Mucosa of descending colon (tissue), 3 donors: ENCODE results near the gene CDS1. TPM values are rescaled to one million over a fixed set of nuclear protein-coding genes. Genes with fewer than 3 reads are reported as not detected.
"Not testable (repeated sequence)": the region's sequence is repeated elsewhere in the genome, so short reads cannot be mapped to it uniquely, and the experiment has no call there.

ENCODE experiments used
- ATAC-seq: fragments of 200-7000 bp; cut with Tn5 transposase; one replicate; pipeline ENCODE4 v1.9.1; 2020; ENCODE audit warnings: mild to moderate bottlenecking, moderate library complexity
- DNase-seq, 3 donors: peaks; one replicate each; pipeline ENCODE4 v3.0.0-alpha.2; 2020
- H3K36me3 ChIP-seq: fragments of 200-600 bp; one replicate; pipeline ENCODE4 v1.8.0; 2021; ENCODE audit warnings: low read depth, mild to moderate bottlenecking
- H3K4me1 ChIP-seq: fragments of 200-600 bp; one replicate; pipeline ENCODE4 v1.8.0; 2021; ENCODE audit warnings: low read depth, mild to moderate bottlenecking
- H3K4me3 ChIP-seq: fragments of 200-600 bp; one replicate; pipeline ENCODE4 v1.8.0; 2021; ENCODE audit warnings: mild to moderate bottlenecking
- H3K9me3 ChIP-seq: fragments of 200-600 bp; one replicate; pipeline ENCODE4 v1.8.0; 2021; ENCODE audit warnings: mild to moderate bottlenecking
- intact Hi-C, 2 donors: fragments of 100-400 bp; cut with DNase I in 1 of 2; cut with micrococcal nuclease in 1 of 2; formaldehyde crosslinking; loops; one replicate each; pipeline versions ENCODE4 v1.11.0 to v1.11.1; 2022; cut with DNase I, micrococcal nuclease
- long read RNA-seq, 2 donors: library from polyadenylated mRNA; unstranded; transcript quantifications; one replicate each; pipeline ENCODE4 v2.0.0, GENCODE V29; 2019 to 2021
- total RNA-seq, 3 donors: library from RNA; stranded (reverse); fragmentation: NEBNext Ultra II Directional in 2 of 3; extraction: Animal tissue kit (Norgen Biotek cat#: 25700) in 2 of 3; gene quantifications; one replicate each; pipeline versions ENCODE4 v1.2.1 to v1.2.4, GENCODE V29; 2021 to 2023
- TF ChIP-seq, protein P1 (sequence below): fragments of 200-600 bp; IDR thresholded peaks from one replicate; pipeline ENCODE4 v1.8.0; 2022; ENCODE audit warnings: antibody characterized with exemption, mild to moderate bottlenecking
- donor health status: DM: no; HTN: no; CAD: no; lungs with moderate emphysema.
- donor health status: DM: no; HTN: no; CAD: no.
- donor health status: DM: no; HTN: yes; CAD: no.

CDS1 gene
- total RNA-seq, result 10 to 100 TPM; 18.9 to 44.2 (median 39.2) TPM
- long read RNA-seq, donor 1, full-length matches to known transcripts, result 19 of 27 reads
- long read RNA-seq, donor 1, partial matches to known transcripts, result 1 of 27 reads
- long read RNA-seq, donor 1, other reads (novel, unspliced or antisense), result 7 of 27 reads
- long read RNA-seq, donor 2, full-length matches to known transcripts, result 35 of 44 reads
- long read RNA-seq, donor 2, partial matches to known transcripts, result 1 of 44 reads
- long read RNA-seq, donor 2, other reads (novel, unspliced or antisense), result 8 of 44 reads

DNA sequence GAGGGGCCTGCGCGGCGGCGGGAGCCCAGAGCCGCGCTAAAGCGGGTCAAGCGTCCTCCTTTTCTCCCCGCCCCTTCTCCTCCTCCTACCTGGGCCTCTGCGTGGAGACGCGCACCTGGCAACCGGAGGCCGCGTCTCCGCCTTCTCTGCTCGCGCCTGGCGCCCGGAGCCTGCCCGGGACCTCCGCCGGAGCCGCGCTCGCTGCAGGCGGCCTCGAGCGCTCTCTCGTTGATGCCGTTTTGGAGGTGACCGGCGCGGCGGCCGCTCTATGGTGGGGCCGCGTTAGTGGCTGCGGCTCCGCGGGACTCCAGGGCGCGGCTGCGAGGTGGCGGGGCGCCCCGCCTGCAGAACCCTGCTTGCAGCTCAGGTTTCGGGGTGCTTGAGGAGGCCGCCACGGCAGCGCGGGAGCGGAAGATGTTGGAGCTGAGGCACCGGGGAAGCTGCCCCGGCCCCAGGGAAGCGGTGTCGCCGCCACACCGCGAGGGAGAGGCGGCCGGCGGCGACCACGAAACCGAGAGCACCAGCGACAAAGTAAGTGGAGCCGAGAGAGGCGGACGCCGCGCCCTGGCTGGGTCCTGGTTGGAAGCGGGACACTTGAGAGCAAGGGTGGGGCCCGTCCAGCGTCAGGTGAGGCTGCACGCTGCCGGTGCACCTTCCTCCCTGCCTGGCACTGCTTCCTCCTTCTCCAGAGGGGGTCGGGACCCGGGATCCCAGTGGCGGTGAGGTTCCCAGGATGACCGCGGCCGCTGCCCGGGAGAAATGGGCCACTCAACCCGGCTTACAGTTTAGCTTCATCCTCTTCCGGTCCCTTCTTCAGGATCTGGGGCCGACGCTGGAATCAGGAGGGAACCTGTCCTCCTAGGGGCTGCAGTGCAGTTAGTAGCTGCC lies at the start of gene CDS1:
Gene CDS1 (plus strand): TSS at position 140 of the 888 bp plus-strand sequence. CDS start 275 bp downstream, at position 415.
- no peaks in the 10 kb centered on the region for H3K36me3 ChIP-seq
- peaks cover 3% of the 10 kb centered on the region for H3K9me3 ChIP-seq
- ATAC-seq (peak; percentile 82), DNase-seq (peak; percentile 87)
- peak within 1 kb of the TSS; percentile 51 for H3K4me3 ChIP-seq
- TF ChIP-seq, protein P1, sequence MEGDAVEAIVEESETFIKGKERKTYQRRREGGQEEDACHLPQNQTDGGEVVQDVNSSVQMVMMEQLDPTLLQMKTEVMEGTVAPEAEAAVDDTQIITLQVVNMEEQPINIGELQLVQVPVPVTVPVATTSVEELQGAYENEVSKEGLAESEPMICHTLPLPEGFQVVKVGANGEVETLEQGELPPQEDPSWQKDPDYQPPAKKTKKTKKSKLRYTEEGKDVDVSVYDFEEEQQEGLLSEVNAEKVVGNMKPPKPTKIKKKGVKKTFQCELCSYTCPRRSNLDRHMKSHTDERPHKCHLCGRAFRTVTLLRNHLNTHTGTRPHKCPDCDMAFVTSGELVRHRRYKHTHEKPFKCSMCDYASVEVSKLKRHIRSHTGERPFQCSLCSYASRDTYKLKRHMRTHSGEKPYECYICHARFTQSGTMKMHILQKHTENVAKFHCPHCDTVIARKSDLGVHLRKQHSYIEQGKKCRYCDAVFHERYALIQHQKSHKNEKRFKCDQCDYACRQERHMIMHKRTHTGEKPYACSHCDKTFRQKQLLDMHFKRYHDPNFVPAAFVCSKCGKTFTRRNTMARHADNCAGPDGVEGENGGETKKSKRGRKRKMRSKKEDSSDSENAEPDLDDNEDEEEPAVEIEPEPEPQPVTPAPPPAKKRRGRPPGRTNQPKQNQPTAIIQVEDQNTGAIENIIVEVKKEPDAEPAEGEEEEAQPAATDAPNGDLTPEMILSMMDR, result no peak
- H3K4me1 ChIP-seq, result peaks cover 12% of the 10 kb centered on the region
- intact Hi-C loops, result no loop called here

DNA sequence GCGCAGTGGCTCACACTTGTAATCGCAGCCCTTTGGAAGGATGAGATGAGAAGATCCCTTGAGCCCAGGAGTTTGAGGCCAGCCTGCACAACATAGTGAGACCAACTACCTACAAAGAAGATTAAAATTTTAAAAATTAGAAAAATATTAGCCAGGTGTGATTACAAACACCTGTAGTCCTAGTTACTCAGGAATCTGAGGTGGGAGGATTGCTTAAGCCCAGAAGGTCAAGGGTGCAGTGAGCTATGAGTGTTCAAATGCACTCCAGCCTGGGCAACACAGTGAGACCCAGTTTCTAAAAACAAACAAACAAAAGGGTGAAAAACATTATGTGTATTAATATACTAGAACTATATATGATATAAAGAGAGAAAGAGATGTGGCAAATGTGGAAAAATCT lies 47.0 kb upstream of the CDS1 start:
- intact Hi-C loops, result no loop called here
- Histone ChIP-seq H3K36me3 (no peaks in the 10 kb centered on the region), H3K4me3 (no peak overlapping the region), H3K4me1 (no peaks in the 10 kb centered on the region), H3K9me3 (no peaks in the 10 kb centered on the region)
- DNase-seq (no peak), ATAC-seq (no peak)
- TF ChIP-seq, protein P1, result no peak

DNA sequence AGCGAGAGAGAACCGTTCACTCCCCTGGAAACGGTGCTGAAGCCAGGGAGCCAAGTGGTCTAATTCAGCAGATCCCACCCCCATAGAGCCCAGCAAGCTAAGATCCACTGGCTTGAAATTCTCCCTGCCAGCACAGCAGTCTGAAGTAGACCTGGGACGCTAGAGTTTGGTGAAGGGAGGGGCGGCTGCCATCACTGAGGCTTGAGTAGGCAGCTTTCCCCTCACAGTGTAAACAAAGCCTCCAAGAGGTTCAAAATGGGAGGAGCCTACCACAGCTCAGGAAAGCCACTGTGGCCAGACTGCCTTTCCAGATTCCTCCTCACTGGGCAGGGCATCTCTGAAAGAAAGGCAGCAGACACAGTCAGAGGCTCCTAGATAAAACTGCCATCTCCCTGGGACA lies 37.8 kb upstream of the CDS1 start:
- DNase-seq, result no peak
- H3K36me3 ChIP-seq, result no peaks in the 10 kb centered on the region
- no peaks in the 10 kb centered on the region for H3K9me3 ChIP-seq
- no peaks in the 10 kb centered on the region for H3K4me1 ChIP-seq
- intact Hi-C loops, result no loop called here
- no peak for ATAC-seq
- H3K4me3 ChIP-seq, result no peak overlapping the region
- TF ChIP-seq, protein P1, result no peak

DNA sequence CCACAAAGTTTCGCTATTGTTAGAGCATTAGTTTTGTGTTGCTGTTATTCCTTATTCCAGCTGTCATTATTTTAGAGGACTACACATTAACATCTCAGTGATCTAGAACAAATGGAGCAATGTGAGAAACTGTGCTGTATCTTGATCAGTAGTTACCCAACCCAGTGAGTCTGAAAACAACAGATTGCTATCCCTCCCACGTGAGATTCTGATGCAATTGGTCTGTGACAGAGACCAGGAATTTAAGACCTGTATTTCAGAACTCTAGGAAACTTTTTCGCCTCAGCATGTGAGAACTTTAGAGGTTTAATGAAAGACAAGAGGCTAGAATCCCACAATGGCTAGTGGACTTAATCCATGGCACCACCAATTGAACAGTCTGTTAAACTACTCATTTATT lies 35.7 kb upstream of the CDS1 start:
- TF ChIP-seq, protein P1, result no peak
- no peaks in the 10 kb centered on the region for H3K36me3 ChIP-seq
- no peaks in the 10 kb centered on the region for H3K4me1 ChIP-seq
- intact Hi-C loops, result no loop called here
- H3K9me3 ChIP-seq, result no peaks in the 10 kb centered on the region
- ATAC-seq (no peak), DNase-seq (no peak)
- no peak overlapping the region for H3K4me3 ChIP-seq

GRCh38 chr4:84549191-84549590 lies 33.7 kb upstream of the CDS1 start:
- DNase-seq, ATAC-seq, intact Hi-C loops, H3K4me1 ChIP-seq, H3K9me3 ChIP-seq, H3K36me3 ChIP-seq, H3K4me3 ChIP-seq: not testable (repeated sequence)

GRCh38 chr4:84562156-84562555 lies 20.8 kb upstream of the CDS1 start:
- intact Hi-C loops, result no loop called here
- H3K36me3 ChIP-seq, result no peaks in the 10 kb centered on the region
- ATAC-seq (no peak), DNase-seq (no peak)
- no peak overlapping the region for H3K4me3 ChIP-seq
- no peaks in the 10 kb centered on the region for H3K4me1 ChIP-seq
- TF ChIP-seq, protein P1, result no peak
- no peaks in the 10 kb centered on the region for H3K9me3 ChIP-seq
